ENCODE results near the gene C2CD2. TPM values are rescaled to one million over a fixed set of nuclear protein-coding genes. Genes with fewer than 3 reads are reported as not detected.

The C2CD2 gene
- total RNA-seq, 2 experiments from 2014 or later = 6.2 to 7.1 TPM

GRCh38 chr21:41954654-41955499 is 1.1 kb upstream of the C2CD2 start:
- POLR2A ChIA-PET = no interaction called here
- no peak for TF ChIP-seq CTCF (IDR thresholded peaks at IDR 0.05)
- Mint-ChIP-seq H3K36me3 (ENCODE audit: low read depth) (no peaks in the 10 kb centered on the region), H3K27me3 (peaks cover 18% of the 10 kb centered on the region), H3K4me1 (ENCODE audit: low read depth) (peaks cover 11% of the 10 kb centered on the region), H3K27ac (no peak overlapping the region), H3K4me3 (peak overlapping the region; percentile 40), H3K9me3 (no peaks in the 10 kb centered on the region)
- no peak for DNase-seq
- ATAC-seq = no peak
- CTCF ChIA-PET = no interaction called here
- intact Hi-C loops (cut with micrococcal nuclease) = no loop called here

DNA sequence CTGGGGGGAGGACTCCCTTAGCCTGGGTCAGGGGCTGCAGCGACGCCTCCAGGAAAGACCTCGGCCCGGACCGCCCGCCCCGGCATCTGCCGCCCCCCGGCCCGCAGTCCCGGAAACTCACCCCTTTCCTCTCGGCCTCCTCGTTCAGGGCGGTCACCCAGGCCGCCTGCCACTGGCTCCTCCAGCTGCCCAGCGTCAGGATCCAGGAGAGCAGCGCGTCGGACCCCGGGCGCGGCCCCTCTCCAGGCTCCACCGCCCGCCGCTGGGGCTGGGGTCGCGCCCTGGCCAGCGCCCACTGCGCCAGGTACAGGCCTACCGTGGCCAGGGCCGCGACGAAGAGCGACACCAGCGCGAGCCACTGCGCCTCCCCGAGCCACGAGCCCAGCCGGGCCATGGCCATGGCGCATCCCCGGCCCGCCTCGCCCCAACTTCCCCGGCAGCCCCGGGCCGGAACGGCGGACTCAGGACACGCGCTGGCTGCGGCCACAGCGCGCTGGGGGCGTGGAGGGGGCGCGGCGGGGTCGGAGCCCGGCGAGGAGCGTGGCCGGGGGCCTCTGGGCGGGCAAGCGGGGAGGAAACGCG is 478 bp downstream of the C2CD2 start:
- Mint-ChIP-seq H3K9me3 (no peaks in the 10 kb centered on the region), H3K4me1 (ENCODE audit: low read depth) (peaks cover 11% of the 10 kb centered on the region), H3K36me3 (ENCODE audit: low read depth) (no peaks in the 10 kb centered on the region), H3K4me3 (peak overlapping the region; percentile 50), H3K27ac (no peak overlapping the region), H3K27me3 (peaks cover 18% of the 10 kb centered on the region)
- intact Hi-C loops (cut with micrococcal nuclease) = no loop called here
- no peak for TF ChIP-seq CTCF (IDR thresholded peaks at IDR 0.05)
- no peak for DNase-seq
- ChIA-PET POLR2A (interaction anchor here (0.7 to 1.0 kb wide), 2 partner anchors 53 to 55 kb away, joined by 3 read pairs; no protein-coding TSS in a partner anchor), CTCF (no interaction called here)
- peak; percentile 17 for ATAC-seq

GRCh38 chr21:41952568-41953248 is 1.1 kb downstream of the C2CD2 start:
- peak overlapping the region; percentile 50 for H3K4me3 Mint-ChIP-seq
- no peak for TF ChIP-seq CTCF (IDR thresholded peaks at IDR 0.05)
- no peak for ATAC-seq
- CTCF ChIA-PET = interaction anchor here (0.6 to 0.7 kb wide), 2 partner anchors 52 to 190 kb away, joined by 3 to 4 read pairs; no protein-coding TSS in a partner anchor
- intact Hi-C loops (cut with micrococcal nuclease) = no loop called here
- H3K9me3 Mint-ChIP-seq = no peaks in the 10 kb centered on the region
- POLR2A ChIA-PET = interaction anchor here (0.6 to 1.0 kb wide), 3 partner anchors 54 to 397 kb away, joined by 3 read pairs; no protein-coding TSS in a partner anchor
- H3K36me3 Mint-ChIP-seq (ENCODE audit: low read depth) = no peaks in the 10 kb centered on the region
- peaks cover 11% of the 10 kb centered on the region for H3K4me1 Mint-ChIP-seq (ENCODE audit: low read depth)
- peaks cover 18% of the 10 kb centered on the region for H3K27me3 Mint-ChIP-seq
- no peak overlapping the region for H3K27ac Mint-ChIP-seq
- no peak for DNase-seq

GRCh38 chr21:41951876-41952567 is 1.8 kb downstream of the C2CD2 start:
- no peak for ATAC-seq
- POLR2A ChIA-PET = interaction anchor here (0.6 to 1.0 kb wide), 2 partner anchors 9 to 396 kb away, joined by 3 read pairs; no protein-coding TSS in a partner anchor
- TF ChIP-seq CTCF (IDR thresholded peaks at IDR 0.05) = no peak
- Mint-ChIP-seq H3K4me1 (ENCODE audit: low read depth) (peaks cover 8% of the 10 kb centered on the region), H3K36me3 (ENCODE audit: low read depth) (no peaks in the 10 kb centered on the region), H3K4me3 (no peak overlapping the region), H3K27me3 (peaks cover 17% of the 10 kb centered on the region), H3K27ac (no peak overlapping the region), H3K9me3 (no peaks in the 10 kb centered on the region)
- no peak for DNase-seq
- CTCF ChIA-PET = interaction anchor here (0.6 to 0.7 kb wide), 2 partner anchors 53 to 191 kb away, joined by 3 to 4 read pairs; no protein-coding TSS in a partner anchor
- intact Hi-C loops (cut with micrococcal nuclease) = no loop called here
